Activated CD8-positive, alpha-beta memory T cell treated with anti-CD3 and anti-CD28 coated beads for 4 hours (primary cell): ENCODE data around the gene RALGPS1.

ENCODE experiments used
- DNase-seq, 2 donors: peaks; one replicate each; pipeline ENCODE4 v3.0.0-alpha.2; 2020; ENCODE audit warnings: low read depth in 2 of 2

RALGPS1 gene

DNA sequence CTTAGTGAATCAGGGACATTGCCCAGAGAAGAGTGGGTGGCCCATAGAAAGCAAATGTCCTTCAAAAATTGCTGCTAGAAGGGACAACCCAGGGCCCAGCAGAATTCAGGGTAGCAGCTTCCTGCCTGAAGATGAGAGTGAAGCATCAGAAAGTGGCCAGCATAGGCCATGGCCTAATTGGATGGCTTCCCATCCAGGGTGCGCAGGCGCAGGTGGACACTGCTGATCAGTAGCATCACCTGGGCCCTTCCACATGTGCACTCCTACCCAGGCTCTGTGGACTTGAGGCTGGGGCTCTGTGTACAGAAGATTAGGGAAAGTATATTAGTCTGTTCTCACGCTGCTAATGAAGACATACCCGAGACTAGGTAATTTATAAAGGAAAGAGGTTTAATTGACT lies 291.4 kb downstream of the RALGPS1 start:
- DNase-seq, result no peak

DNA sequence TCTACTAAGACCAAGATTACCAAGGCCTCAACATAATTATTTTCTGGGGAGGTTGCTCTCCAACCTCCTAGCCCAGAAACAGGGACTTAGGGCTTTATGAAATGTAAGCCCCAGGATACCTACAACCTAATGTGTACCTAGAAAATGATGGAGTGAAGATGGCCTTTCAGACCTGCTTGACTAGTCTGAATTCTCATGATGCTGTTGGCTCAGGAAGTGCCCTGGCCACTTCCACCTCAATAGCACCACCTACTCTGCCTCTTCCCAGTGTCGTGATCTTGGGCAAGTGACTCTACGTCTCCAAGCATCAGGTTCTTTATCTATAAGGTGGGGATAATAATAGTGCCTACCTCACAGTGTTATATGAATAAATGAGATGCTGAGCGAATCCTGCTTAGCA lies 292.1 kb downstream of the RALGPS1 start:
- no peak for DNase-seq

DNA sequence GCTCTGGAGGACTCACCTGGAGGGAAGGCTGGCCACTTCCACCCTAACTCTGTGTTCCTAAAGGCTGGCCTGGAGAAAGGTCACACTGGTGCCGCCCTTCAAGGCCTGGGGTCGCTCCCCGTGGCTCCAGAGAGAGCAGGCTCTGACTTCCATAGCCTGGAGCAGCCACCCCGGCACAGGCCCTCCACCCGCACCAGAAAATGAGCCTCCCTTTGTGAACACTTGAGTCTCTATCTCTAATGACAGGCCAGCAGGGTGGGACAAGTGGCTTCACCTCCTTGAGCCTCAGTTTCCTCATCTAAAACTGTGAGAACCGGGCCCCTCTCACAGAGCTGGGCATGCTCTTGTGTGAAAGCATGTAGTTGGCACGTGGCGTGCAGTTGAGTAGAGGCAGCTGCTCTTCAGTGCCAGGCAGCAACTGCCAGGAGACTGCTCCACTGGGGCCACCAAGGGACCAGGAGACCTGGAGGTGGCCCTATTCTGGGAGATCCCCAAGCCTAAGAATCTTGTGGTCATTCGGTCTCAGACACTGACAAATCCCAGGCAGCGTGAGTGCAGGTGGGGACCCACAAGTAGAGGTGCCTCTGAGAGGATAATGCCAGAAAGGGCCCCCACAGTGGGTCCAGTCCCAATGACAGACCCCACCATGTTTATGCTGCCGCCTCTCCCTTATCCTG lies 293.3 kb downstream of the RALGPS1 start:
- DNase-seq, result no peak

DNA sequence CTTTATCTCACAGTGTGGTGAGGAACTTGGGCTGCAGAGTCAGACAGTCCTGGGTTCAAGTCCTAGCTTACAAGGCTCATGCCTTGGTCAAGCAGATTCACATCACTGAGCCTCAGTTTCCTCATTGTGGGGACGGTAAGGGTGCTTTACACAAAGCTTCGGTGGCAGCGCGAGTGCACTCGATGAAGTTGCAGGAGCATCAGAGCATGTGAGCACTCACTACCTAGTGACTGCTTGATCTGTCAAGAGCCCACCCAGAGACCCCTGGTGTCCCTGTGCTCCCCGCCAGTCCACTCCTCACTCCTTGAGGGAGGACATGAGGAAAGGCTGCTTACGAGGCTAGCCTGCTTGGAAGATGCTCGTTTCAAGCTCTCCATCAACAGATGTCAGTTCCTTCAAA lies 293.8 kb downstream of the RALGPS1 start:
- DNase-seq, result no peak

DNA sequence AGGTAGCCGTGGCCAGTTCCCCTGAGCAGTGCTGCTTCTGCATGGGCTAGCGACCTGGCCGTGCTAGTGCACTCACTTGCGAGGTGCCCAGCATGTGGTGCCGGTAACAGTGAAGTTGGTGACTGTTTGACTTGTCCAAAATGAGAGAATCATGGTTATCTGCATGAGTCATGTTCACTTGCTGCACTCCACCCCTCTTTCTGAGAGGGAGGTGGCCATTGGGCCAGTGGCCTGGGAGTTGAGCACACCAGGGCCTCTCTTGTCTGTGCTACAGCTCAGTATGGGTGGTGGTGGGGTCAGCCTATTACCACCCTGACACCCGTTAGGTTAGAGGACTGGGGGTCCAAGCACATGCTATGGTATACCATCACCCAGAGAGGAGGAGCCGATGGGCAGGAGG lies 294.6 kb downstream of the RALGPS1 start:
- no peak for DNase-seq

DNA sequence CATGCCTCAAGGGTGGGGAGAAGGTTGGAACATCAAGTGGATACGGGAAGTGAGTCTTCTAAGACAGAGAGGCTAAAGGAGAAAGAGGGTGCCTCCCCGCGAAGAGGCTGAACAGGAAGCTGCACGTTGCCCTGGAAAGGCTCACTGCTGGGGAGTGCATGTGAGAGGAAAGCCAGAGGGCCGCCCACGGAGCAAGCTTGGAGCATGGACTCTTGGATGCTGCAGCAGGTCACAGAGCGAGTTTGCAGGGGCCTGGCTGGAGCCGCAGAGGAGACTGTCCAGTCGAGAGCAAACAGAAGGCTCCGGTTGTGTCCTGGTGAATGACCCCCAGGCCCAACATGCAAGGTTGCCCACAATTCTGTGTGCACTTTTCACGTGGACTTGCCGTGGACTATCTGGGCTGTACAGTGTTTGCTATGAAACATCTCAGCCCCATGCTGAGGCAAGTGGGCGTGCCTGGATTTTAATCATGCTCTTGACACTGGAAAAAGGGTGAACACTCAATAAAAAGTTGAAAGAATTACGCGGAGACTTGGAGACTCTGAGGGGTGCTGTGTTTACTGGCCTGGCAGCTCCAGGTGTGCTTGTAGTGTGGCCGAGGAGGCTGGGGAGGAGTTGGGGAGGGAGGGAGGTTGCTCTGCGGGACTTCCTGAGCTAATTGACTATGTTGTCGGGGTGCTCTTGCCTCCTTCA lies 295.5 kb downstream of the RALGPS1 start:
- DNase-seq, result no peak

DNA sequence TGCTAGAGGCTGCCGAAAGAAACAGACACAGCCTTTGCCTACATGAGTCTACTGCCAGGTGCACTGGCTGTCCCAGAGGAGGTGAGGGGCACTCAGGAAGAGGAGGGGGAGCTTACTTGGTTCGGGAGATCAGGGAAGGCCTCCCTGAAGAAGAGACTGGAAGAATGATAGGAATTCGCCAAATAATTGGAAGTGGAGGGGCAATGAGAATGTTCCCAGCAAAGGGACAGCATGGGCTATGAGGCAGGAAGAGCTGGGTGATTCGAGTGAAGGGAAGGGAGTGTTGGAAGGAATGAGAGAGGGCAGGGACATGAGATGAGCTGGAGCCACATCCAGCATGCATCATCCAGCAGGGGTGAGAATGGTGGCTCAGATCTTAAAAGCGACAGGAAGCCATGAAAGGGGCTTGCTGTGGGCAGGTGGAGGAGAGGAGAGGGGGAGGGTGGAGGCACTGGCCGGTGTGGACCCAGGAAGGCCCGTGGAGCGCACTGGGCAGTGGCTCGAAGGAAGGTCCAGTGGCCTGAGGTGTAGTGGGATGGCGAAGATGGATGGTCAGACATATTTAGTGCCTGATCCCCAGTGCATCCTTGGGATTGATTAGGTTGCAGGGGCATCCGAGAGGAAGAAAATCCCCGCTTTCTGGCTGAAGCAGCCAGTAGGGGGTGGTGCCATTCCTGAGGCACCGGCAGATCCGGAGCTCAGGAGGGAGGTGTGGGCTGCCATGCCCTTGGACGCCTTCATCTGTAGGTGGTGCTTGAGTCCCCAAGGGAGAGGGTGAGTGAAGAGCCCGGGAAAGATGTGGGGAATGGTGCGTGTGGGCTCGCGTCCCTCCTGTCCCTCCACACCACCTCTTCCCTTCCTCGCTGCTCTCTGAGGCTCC lies 296.5 kb downstream of the RALGPS1 start:
- DNase-seq, result no peak

DNA sequence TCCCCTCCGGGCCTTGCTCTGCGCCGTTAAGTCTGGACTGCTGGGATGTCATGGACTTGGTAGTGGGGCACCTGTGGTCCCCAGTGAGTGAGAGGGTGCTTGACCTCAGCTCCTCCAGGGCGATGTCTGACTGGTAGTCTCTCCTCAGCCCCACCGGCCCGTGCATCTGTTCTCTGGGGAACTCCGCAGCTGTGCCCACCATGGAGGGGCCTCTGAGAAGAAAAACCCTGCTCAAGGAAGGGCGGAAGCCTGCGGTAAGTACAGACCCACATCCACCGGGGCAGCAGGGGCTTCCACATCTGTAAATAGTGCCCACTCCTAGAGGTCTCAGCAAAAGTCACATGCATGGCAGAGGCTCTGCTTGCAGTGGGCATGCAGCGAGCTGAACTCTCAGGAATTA lies 297.4 kb downstream of the RALGPS1 start:
- DNase-seq, result no peak

DNA sequence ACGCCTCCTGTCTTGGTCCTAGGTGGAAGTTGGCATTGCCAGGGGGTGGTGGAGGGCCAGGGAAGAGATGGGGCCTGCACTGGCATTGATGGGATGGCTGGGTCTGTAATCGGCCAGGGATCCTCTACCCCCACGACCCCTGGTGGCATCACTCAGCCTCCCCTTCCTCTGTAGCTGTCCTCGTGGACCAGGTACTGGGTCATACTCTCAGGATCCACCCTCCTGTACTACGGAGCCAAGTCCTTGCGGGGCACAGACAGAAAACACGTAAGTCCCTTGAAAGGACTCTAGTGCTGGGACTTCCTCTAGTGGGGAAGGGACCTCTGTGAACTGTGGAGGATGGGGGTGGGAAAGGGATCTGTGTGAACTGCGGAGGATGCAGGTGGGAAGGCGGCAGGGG lies 297.9 kb downstream of the RALGPS1 start:
- DNase-seq, result no peak

DNA sequence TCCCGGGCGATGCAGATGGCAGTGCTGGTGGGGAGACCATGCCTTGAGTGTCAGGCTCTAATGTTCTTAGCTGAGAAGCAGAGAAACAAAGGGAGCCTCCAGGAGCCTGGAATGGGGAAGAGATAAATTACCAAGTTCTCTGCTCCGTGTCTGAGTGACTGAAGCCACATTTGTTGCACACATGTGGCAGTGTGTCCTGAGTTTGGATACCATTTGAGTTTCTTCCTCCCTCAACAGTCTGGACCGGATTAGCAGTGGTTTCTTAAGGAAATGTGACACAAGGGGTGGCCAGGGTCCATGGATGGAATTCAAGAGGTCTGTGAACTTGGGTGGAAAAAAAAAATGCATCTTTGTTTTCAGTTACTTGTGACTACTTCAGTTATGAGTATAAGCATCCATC lies 299.3 kb downstream of the RALGPS1 start:
- DNase-seq, result no peak

DNA sequence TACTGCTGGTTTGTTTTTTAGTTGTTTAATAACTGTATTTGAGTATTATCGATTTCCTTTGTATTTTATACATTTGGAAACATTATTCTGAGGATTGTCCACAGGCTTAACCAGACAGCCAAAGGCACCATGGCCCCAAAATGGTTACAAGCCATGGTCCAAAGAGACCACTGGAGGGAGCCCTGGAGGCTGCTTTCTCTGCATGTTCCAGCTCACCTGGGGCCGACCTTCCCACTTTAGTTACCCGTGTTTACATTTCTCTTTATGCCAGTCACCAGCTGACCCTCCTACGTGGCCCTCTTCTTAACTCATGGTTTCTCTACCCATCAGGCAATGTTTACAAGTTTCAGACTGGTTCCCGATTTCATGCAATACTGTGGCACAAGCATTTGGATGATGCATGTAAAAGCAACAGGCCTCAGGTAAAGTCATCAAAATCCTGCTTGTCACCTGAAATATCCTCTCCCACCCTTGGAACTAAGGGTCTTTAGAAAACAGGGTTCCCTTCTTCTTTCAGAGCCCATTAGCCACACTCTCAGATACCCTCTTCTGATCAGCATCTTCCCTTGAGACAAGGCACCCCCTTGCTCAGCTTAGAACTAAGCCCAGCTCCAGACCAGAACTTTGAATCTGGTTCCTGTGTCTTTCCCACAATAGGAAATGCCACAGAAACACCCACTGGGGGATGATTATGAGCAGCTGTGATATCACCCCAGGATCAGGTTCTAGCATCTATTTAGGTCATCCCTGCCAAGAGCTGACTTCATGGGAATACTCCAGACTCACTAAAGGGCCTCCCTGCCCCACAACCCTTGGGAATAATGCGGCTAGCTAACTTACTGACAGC lies 300.1 kb downstream of the RALGPS1 start:
- peak in 1 of 2 donors; percentile 16 for DNase-seq

DNA sequence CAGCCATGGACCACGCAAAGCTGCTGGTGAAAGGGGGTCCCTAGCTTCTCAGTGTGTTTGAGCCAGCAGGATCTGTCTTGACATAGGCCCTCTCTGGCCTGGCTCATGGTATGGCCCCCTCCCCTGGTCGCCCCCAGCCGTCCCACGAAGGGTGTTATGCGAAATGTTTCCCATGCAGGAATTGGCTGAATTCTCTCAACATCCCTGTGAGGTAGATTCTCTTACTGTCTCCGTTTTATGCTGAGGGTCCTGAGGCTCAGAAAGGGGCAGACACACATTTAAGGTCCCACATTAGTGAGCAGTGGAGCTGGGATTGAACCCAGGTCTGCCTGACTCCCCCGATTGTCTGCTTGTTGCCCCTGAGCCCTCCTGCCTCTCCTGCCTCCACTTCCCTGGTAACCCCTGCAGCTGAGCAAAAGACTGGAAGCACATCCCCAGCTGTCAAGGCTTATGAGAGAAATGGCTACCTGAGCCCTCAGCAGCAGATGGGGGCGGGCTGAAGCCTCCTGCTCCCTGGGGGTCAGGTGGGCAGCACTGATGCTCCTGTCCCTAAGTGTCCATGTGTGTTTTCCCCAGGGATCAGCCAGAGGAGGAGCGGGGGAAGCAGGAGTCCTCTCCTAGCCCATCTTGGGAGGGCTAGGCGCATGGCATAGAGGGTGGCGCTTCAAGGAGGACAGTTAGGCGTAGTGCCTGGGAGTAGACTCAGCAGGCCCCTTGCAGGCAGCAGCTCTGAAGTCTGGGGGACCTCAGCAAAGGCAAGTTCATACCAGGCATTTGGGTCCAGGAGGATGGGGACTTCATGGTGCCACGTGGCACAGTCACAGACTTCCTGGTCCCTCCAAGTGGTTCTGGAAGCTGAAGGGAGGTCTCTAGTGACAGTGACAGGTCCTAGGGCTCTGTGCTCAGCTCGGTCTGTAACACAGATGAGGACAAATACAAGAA lies 301.0 kb downstream of the RALGPS1 start:
- DNase-seq, result no peak

DNA sequence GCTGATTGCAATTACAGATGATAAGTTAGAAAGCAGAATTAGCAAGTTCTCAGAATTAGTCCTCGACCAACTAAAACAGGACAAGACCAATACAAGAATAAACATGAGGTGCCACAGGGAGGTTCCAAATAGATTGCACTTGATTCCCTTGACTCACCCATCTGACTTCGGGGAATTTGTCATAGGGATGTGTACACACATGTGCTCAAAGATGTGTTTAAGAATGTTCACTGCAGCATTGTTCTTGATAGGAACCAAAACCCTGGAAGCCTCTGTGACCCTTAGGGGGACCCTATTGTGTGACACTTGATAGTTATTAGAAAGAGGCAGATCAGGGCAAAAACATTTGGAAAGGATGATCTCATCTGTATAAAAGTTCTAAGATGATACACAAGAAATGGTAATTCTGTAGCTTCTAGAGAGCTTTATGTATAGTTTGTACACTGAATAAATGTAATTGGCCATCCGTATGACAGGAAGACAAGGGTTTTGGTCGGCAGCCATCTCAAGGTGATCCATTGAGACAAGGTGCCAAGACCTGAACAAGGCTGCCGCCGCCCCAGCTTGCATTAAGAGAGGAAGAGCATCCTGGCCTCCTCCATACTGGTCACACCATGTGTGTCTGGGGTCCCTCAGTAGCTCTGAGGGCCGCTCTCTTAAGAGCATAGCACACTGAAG lies 301.8 kb downstream of the RALGPS1 start:
- no peak for DNase-seq

DNA sequence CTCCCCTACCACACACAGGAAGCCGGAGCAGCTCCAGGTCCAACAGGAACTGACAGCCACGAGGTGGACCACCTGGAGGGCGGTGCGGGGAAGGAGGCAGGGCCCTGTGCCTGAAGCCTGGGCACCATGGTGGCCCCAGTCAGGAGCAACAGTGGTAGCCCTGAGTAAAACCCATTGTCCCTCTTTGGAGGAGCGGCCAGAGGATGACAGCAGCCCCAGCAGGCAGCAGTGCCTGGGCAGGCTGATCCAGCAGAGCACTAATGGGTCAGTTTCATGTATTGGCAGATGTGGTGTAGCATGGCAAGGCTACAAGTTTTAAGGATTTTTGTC lies 302.3 kb downstream of the RALGPS1 start:
- no peak for DNase-seq

DNA sequence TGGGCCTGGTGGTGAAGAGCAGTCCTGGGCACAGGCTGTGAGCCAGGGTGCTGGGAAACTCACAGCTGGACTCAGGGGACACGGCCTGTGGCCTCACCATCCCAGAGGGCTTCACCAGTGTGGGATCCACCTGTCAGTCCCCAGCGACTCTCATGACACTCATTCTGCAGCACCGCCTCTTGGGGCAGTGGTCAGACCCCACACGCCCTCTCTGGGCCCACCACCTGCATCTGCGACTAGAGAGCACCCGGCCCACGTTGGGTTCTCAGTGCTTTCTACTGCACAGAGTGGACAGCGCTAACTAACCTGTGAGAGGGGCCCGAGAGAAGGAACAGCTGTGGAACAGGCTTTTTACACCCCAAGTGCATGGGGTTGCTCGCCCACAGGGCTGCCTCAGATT lies 304.2 kb downstream of the RALGPS1 start:
- no peak for DNase-seq

DNA sequence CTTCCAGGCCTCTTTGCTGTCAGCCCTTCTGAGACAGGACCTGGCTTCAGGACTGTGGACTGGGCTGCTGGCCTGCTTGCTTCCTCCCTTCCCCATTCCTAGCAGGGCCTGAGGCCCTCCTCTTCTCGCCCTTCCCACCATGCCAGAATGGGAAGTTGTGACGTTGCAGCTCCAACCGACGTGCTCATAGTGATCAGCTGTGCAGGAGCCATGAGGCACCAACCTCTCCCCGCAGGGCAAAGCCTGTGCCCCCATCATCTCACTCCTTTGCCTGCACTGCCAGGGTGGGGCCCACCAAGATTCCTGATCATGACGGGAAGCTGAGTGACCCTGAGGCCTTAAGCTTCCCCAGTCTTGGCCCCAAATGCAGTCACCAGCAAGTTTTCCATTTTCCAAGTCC lies 304.9 kb downstream of the RALGPS1 start:
- no peak for DNase-seq

DNA sequence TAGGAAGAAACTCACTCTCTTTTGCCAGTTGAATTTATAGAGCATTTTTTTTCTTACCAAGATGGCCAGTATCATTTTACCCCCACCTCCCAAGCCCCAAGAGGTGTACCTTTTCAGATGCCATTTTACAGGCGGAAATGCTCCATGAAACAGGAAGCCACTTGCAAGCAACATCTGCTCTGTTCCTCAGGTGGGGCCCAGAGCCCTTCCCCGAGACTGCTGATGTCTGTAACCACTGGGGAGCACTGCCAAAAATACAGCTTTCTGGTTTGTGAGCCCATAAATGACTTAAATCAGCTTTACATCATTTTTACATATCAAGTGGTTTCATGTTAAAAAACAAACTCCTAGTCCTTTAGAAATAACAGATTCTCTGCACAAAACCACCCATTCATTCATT lies 307.1 kb downstream of the RALGPS1 start:
- no peak for DNase-seq

DNA sequence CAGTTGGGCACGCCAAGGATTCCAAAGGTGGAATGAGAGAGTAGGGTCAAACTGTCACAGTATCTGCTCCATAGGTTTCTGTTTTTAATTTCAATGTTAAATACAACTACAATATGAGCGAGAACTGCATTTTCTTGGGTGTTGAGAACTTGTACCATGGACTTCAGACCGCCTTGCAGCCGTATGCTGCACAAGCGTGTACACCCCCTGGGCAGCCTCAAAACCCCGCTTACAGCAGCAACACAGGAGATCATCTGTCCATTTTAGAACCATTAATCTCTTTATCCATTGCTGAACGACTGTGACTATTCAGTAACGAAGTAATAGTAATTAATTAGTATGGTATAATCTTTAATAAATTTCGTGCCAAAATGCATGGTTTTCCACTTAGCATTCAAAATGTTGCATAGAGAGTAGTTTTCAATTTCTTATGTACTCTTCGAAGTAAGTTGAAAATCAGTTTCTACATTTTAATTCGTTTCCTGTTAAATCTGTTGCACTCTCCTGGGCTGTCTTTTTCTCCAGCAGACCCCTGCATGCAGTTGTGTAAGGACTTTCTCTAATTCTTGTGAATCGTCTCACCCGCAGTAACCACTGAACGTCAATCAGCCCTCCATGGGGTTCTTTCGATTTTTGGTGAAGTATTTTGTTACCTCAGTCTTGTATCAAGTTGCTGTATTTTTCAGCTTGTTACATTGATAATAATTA lies 308.0 kb downstream of the RALGPS1 start:
- DNase-seq, result no peak

DNA sequence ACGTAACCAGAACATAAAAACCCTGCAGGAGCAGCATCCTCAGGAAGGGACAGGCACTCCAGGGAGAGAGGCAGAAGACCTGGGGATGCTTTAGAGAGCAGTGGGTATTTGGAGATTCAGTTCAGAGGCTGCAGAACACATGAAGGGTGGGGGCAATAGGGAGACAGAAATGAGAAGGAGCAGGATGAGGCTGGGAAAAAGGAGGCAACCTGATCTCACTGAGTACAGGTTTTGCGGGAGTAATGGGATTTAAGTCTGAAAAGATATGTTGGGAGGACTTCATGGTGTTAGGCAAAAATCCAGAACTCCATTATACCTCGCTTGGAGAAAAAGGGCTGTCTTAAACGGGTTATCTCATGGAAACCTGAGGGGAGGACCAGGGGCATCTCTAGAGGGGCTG lies 308.7 kb downstream of the RALGPS1 start:
- DNase-seq, result no peak

DNA sequence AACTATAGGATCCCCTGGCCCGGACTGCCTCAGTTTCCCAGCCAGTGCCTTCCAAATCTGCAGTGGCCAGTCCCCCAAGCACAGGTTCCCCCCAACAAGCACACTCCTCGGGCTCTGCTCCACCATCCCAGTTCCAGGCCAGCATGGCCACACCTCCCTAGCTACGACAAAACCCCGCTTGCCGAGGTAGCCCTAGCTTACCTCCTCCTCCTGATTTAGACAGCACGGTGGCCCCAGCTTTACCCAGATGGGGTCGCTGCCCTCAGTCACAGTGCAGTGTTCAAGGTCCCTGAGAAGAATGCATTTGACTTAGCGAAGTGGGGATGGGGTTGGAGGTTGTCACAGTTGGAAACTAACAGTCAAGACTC lies 309.2 kb downstream of the RALGPS1 start:
- no peak for DNase-seq
